GM12872 (cell line): Measurements from ENCODE around the gene TLX1.

Experiments
- CTCF ChIP-seq: IDR thresholded peaks from 3 replicates; pipeline ENCODE4 v1.5.1; 2011; ENCODE audit warnings: low read depth, mild to moderate bottlenecking, low read length, moderate library complexity; ENCODE audit not compliant: insufficient read depth

TLX1 gene

GRCh38 chr10:101130984-101131961 is at the start of gene TLX1:
Gene TLX1, plus strand, starts transcription at chr10:101131300. Its CDS starts 242 bp downstream, at chr10:101131542.
- TF ChIP-seq CTCF: no peak

GRCh38 chr10:101085846-101086245 is 45.3 kb upstream of the TLX1 start:
- TF ChIP-seq CTCF: no peak

- no peak for TF ChIP-seq CTCF
Measured at GRCh38 chr10:101087376-101087775, 43.7 kb upstream of the TLX1 start.

GRCh38 chr10:101087965-101088364 is 43.1 kb upstream of the TLX1 start:
- no peak for TF ChIP-seq CTCF

GRCh38 chr10:101089520-101090299 is 41.4 kb upstream of the TLX1 start:
- no peak for TF ChIP-seq CTCF

- TF ChIP-seq CTCF: no peak
Measured at GRCh38 chr10:101090597-101090996, 40.5 kb upstream of the TLX1 start.
